Activated CD4-positive, CD25-positive, alpha-beta regulatory T cell (primary cell): ENCODE measurements around the gene COG1.
A peak's percentile ranks its signal among the peaks of the same experiment; 100 is the strongest.

Source experiments
- DNase-seq, 4 experiments: peaks; one replicate each; lab custom pipeline; 2025; lab: John Stamatoyannopoulos, UW

The COG1 gene

GRCh38 chr17:73168667-73169066 is 24.2 kb upstream of the COG1 start:
- DNase-seq: no peak

GRCh38 chr17:73170324-73170723 is 22.5 kb upstream of the COG1 start:
- no peak for DNase-seq

- DNase-seq: no peak
Observed at GRCh38 chr17:73172252-73172651, 20.6 kb upstream of the COG1 start.

- no peak for DNase-seq
Observed at GRCh38 chr17:73174126-73174525, 18.7 kb upstream of the COG1 start.

- no peak for DNase-seq
Observed at GRCh38 chr17:73175962-73176565, 16.8 kb upstream of the COG1 start.

- DNase-seq: no peak
Observed at GRCh38 chr17:73179387-73179786, 13.5 kb upstream of the COG1 start.

GRCh38 chr17:73179878-73180277 is 13.0 kb upstream of the COG1 start:
- DNase-seq: no peak

- DNase-seq: no peak
Observed at GRCh38 chr17:73182616-73183310, 10.1 kb upstream of the COG1 start.

GRCh38 chr17:73184136-73184993 is 8.5 kb upstream of the COG1 start:
- no peak for DNase-seq

- no peak for DNase-seq
Observed at GRCh38 chr17:73186283-73187050, 6.4 kb upstream of the COG1 start.

- no peak for DNase-seq
Observed at GRCh38 chr17:73187203-73187769, 5.6 kb upstream of the COG1 start.

GRCh38 chr17:73188011-73188410 is 4.8 kb upstream of the COG1 start:
- DNase-seq: no peak

GRCh38 chr17:73189417-73190099 is 3.3 kb upstream of the COG1 start:
- no peak for DNase-seq

GRCh38 chr17:73191443-73192205 is 1.2 kb upstream of the COG1 start:
- DNase-seq: peak; percentile 8 to 51 (median 38)

- DNase-seq: peak in 3 of 4 experiments; percentile 29 to 58 (median 45)
Observed at GRCh38 chr17:73192206-73192893, 505 bp upstream of the COG1 start.

GRCh38 chr17:73194514-73195222 is 1.8 kb downstream of the COG1 start:
- DNase-seq: no peak

- DNase-seq: no peak
Observed at GRCh38 chr17:73196500-73196899, 3.6 kb downstream of the COG1 start.

- no peak for DNase-seq
Observed at GRCh38 chr17:73197161-73197560, 4.3 kb downstream of the COG1 start.
